Measurements from ENCODE around the gene SUSD1. TPM values are rescaled to one million over a fixed set of nuclear protein-coding genes. Genes with fewer than 3 reads are reported as not detected.
"Not testable (repeated sequence)": the region's sequence is repeated elsewhere in the genome, so short reads cannot be mapped to it uniquely, and the experiment has no call there.

Gene SUSD1
- polyA plus RNA-seq, 1 donor (not counting 4 experiments of a cell fraction or from before 2014, with no cell fraction given): 3.6 TPM

DNA sequence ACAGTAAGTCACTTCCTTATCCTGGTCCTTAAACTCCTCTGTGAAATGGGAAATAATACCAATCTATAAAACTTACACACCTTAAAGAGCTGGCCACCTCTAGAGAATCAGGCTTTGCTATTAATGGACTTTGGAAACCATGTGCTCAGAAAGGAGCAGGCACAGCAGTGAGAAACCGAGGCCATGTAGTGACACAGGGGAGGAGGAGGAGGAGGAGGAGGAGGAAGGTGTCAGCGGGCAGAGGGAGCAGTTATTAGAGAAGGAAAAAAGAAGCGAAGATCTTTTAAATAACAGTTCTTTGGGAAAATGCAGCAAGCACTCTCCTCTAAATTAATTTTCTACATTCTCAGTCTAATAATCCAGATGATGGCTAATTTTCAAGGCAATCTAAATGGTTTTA is 38.0 kb downstream of the SUSD1 start:
- no peak for DNase-seq (ENCODE audit: low read depth, low spot score)
- Histone ChIP-seq H3K4me1 (ENCODE audit: control insufficient read depth, extremely low read depth, insufficient read depth, low read length) (peaks cover 22% of the 10 kb centered on the region), H3K27me3 (ENCODE audit: control insufficient read depth, extremely low read depth, insufficient read depth, low read length) (no peaks in the 10 kb centered on the region), H3K9ac (ENCODE audit: control insufficient read depth, extremely low read depth, insufficient read depth, low read length) (no peak overlapping the region), H3K9me1 (ENCODE audit: control insufficient read depth, extremely low read depth, insufficient read depth, low read length) (no peaks in the 10 kb centered on the region), H3K36me3 (ENCODE audit: control insufficient read depth in 2 of 2, extremely low read depth in 1 of 2, insufficient read depth in 2 of 2, low read length in 2 of 2) (no peaks in the 10 kb centered on the region), H3K79me2 (ENCODE audit: control insufficient read depth, insufficient read depth, low read length) (no peaks in the 10 kb centered on the region), H2AFZ (ENCODE audit: control insufficient read depth, low read length) (no peak overlapping the region), H3K4me3 (ENCODE audit: control insufficient read depth in 2 of 3, extremely low read depth in 1 of 3, insufficient read depth in 2 of 3, low read depth in 1 of 3, low read length in 3 of 3) (no peak overlapping the region), H3K9me3 (ENCODE audit: control insufficient read depth, low read depth, low read length) (peaks cover 2% of the 10 kb centered on the region), H3K4me2 (ENCODE audit: control insufficient read depth, extremely low read depth, insufficient read depth, low read depth, low read length) (no peak overlapping the region), H4K20me1 (ENCODE audit: control insufficient read depth, extremely low read depth, insufficient read depth, low read length) (no peaks in the 10 kb centered on the region), H3K27ac (ENCODE audit: control insufficient read depth, insufficient read depth, low read length) (no peak overlapping the region)
- TF ChIP-seq, protein P1, sequence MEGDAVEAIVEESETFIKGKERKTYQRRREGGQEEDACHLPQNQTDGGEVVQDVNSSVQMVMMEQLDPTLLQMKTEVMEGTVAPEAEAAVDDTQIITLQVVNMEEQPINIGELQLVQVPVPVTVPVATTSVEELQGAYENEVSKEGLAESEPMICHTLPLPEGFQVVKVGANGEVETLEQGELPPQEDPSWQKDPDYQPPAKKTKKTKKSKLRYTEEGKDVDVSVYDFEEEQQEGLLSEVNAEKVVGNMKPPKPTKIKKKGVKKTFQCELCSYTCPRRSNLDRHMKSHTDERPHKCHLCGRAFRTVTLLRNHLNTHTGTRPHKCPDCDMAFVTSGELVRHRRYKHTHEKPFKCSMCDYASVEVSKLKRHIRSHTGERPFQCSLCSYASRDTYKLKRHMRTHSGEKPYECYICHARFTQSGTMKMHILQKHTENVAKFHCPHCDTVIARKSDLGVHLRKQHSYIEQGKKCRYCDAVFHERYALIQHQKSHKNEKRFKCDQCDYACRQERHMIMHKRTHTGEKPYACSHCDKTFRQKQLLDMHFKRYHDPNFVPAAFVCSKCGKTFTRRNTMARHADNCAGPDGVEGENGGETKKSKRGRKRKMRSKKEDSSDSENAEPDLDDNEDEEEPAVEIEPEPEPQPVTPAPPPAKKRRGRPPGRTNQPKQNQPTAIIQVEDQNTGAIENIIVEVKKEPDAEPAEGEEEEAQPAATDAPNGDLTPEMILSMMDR (optimal IDR thresholded peaks at IDR 0.05 in 1 of 3, IDR thresholded peaks at IDR 0.05 in 1 of 3, conservative IDR thresholded peaks at IDR 0.05 in 1 of 3; ENCODE audit: extremely low read depth in 1 of 3, insufficient read depth in 2 of 3, low read length in 3 of 3): no peak
- no peak for TF ChIP-seq EZH2 (IDR thresholded peaks at IDR 0.05; ENCODE audit: low read length)
- dilution Hi-C loops (cut with MboI; ENCODE audit: extremely low pct_ligation_motif_present, low sequenced_read_pairs): no loop called here
- no peak for FAIRE-seq

DNA sequence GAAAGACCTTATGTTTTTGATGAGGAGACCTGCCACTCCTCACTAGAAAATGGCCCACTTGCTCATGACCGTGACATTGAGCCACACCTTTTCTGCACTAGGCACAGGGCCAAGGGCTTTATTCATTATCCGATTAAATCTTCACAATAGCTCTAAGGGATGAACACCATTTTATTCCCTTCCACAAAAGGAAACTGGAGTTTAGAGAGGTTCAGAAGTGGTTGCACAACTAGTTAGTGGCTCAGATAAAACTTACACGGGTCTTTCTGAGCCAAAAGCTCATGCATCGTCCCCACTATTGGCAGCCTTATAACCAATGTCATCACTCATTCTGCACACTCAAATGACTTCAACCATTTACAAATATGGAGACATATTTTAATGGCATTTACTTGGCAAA is 39.4 kb downstream of the SUSD1 start:
- H3K4me3 ChIP-seq (ENCODE audit: control insufficient read depth in 2 of 3, extremely low read depth in 1 of 3, insufficient read depth in 2 of 3, low read depth in 1 of 3, low read length in 3 of 3): no peak overlapping the region
- H3K9me3 ChIP-seq (ENCODE audit: control insufficient read depth, low read depth, low read length): peaks cover 2% of the 10 kb centered on the region
- no peak overlapping the region for H3K4me2 ChIP-seq (ENCODE audit: control insufficient read depth, extremely low read depth, insufficient read depth, low read depth, low read length)
- H3K27me3 ChIP-seq (ENCODE audit: control insufficient read depth, extremely low read depth, insufficient read depth, low read length): no peaks in the 10 kb centered on the region
- H3K36me3 ChIP-seq (ENCODE audit: control insufficient read depth in 2 of 2, extremely low read depth in 1 of 2, insufficient read depth in 2 of 2, low read length in 2 of 2): no peaks in the 10 kb centered on the region
- dilution Hi-C loops (cut with MboI; ENCODE audit: extremely low pct_ligation_motif_present, low sequenced_read_pairs): no loop called here
- no peaks in the 10 kb centered on the region for H3K9me1 ChIP-seq (ENCODE audit: control insufficient read depth, extremely low read depth, insufficient read depth, low read length)
- H3K4me1 ChIP-seq (ENCODE audit: control insufficient read depth, extremely low read depth, insufficient read depth, low read length): peaks cover 16% of the 10 kb centered on the region
- DNase-seq (ENCODE audit: low read depth, low spot score): no peak
- H3K27ac ChIP-seq (ENCODE audit: control insufficient read depth, insufficient read depth, low read length): no peak overlapping the region
- no peak for TF ChIP-seq EZH2 (IDR thresholded peaks at IDR 0.05; ENCODE audit: low read length)
- TF ChIP-seq, protein P1 (optimal IDR thresholded peaks at IDR 0.05 in 1 of 3, IDR thresholded peaks at IDR 0.05 in 1 of 3, conservative IDR thresholded peaks at IDR 0.05 in 1 of 3; ENCODE audit: extremely low read depth in 1 of 3, insufficient read depth in 2 of 3, low read length in 3 of 3): no peak
- no peak overlapping the region for H3K9ac ChIP-seq (ENCODE audit: control insufficient read depth, extremely low read depth, insufficient read depth, low read length)
- no peaks in the 10 kb centered on the region for H4K20me1 ChIP-seq (ENCODE audit: control insufficient read depth, extremely low read depth, insufficient read depth, low read length)
- no peaks in the 10 kb centered on the region for H3K79me2 ChIP-seq (ENCODE audit: control insufficient read depth, insufficient read depth, low read length)
- H2AFZ ChIP-seq (ENCODE audit: control insufficient read depth, low read length): no peak overlapping the region
- FAIRE-seq: peak; percentile 43

DNA sequence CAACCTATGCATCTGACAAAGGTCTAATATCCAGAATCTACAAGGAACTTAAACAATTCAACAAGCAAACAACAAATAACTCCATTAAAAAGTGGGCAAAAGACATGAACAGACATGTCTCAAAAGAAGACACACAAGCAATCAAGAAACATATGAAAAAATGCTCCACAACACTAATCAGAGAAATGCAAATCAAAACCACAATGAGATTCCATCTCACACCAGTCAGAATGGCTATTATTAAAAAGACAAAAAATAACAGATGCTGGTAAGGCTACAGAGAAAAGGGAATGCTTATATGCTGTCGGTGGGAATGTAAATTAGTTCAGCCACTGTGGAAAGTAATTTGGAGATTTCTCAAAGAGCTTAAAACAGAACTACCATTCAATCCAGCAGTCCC is 41.3 kb downstream of the SUSD1 start:
- H3K27me3 ChIP-seq (ENCODE audit: control insufficient read depth, extremely low read depth, insufficient read depth, low read length); H2AFZ ChIP-seq (ENCODE audit: control insufficient read depth, low read length); H3K9ac ChIP-seq (ENCODE audit: control insufficient read depth, extremely low read depth, insufficient read depth, low read length); DNase-seq (ENCODE audit: low read depth, low spot score); H3K79me2 ChIP-seq (ENCODE audit: control insufficient read depth, insufficient read depth, low read length); H3K36me3 ChIP-seq (ENCODE audit: control insufficient read depth in 2 of 2, extremely low read depth in 1 of 2, insufficient read depth in 2 of 2, low read length in 2 of 2); H3K27ac ChIP-seq (ENCODE audit: control insufficient read depth, insufficient read depth, low read length); H4K20me1 ChIP-seq (ENCODE audit: control insufficient read depth, extremely low read depth, insufficient read depth, low read length); H3K9me3 ChIP-seq (ENCODE audit: control insufficient read depth, low read depth, low read length); H3K9me1 ChIP-seq (ENCODE audit: control insufficient read depth, extremely low read depth, insufficient read depth, low read length); H3K4me3 ChIP-seq (ENCODE audit: control insufficient read depth in 2 of 3, extremely low read depth in 1 of 3, insufficient read depth in 2 of 3, low read depth in 1 of 3, low read length in 3 of 3); FAIRE-seq; dilution Hi-C loops (cut with MboI; ENCODE audit: extremely low pct_ligation_motif_present, low sequenced_read_pairs); H3K4me2 ChIP-seq (ENCODE audit: control insufficient read depth, extremely low read depth, insufficient read depth, low read depth, low read length): not testable (repeated sequence)
- H3K4me1 ChIP-seq (ENCODE audit: control insufficient read depth, extremely low read depth, insufficient read depth, low read length): peaks cover 14% of the 10 kb centered on the region

All from keratinocyte (primary cell).